Mesenchymal stem cell (in vitro differentiated cells and primary cell): ENCODE measurements around the gene NDUFS3.

Experiments used
- DNase-seq: peaks from one replicate; pipeline ENCODE4 v3.0.0-alpha.2; 2013
- H2AFZ ChIP-seq: one replicate; pipeline ENCODE4 v1.6.1; 2013; ENCODE audit warnings: low read depth, mild to moderate bottlenecking, control low read depth, inconsistent platforms, low read length, moderate library complexity
- H2AK5ac ChIP-seq: 2 replicates; pipeline ENCODE4 v1.6.1; 2013; ENCODE audit warnings: low read length, moderate library complexity, mild to moderate bottlenecking, inconsistent platforms; ENCODE audit not compliant: severe bottlenecking
- H2BK120ac ChIP-seq: one replicate; pipeline ENCODE4 v1.6.1; 2013; ENCODE audit warnings: low read depth, mild to moderate bottlenecking, inconsistent platforms, low read length, moderate library complexity
- H2BK12ac ChIP-seq, 2 experiments: one replicate each; pipeline ENCODE4 v1.6.1; 2013; ENCODE audit warnings: inconsistent platforms in 2 of 2, low read length in 2 of 2, mild to moderate bottlenecking in 2 of 2, moderate library complexity in 2 of 2, control low read depth in 1 of 2
- H2BK15ac ChIP-seq: one replicate; pipeline ENCODE4 v1.6.1; 2013; ENCODE audit warnings: mild to moderate bottlenecking, low read depth, inconsistent platforms; ENCODE audit not compliant: poor library complexity, severe bottlenecking
- H2BK5ac ChIP-seq: 2 replicates; pipeline ENCODE4 v1.6.1; 2013; ENCODE audit warnings: low read depth, mild to moderate bottlenecking, low read length, control low read depth, inconsistent platforms; ENCODE audit not compliant: poor library complexity, severe bottlenecking
- H3K14ac ChIP-seq, 2 experiments: one replicate each; pipeline ENCODE4 v1.6.1; 2013; ENCODE audit warnings: inconsistent platforms in 2 of 2, low read length in 2 of 2, control low read depth in 1 of 2, mild to moderate bottlenecking in 1 of 2, moderate library complexity in 1 of 2
- H3K18ac ChIP-seq, 2 experiments: one replicate each; pipeline ENCODE4 v1.6.1; 2013; ENCODE audit warnings: inconsistent platforms in 2 of 2, low read length in 2 of 2, control low read depth in 1 of 2, low read depth in 1 of 2, mild to moderate bottlenecking in 1 of 2
- H3K23ac ChIP-seq, 2 experiments: one replicate each; pipeline ENCODE4 v1.6.1; 2013; ENCODE audit warnings: inconsistent platforms in 2 of 2, low read length in 2 of 2, mild to moderate bottlenecking in 2 of 2, moderate library complexity in 2 of 2, control low read depth in 1 of 2
- H3K27ac ChIP-seq: 2 replicates; pipeline ENCODE4 v1.5.1; 2013; ENCODE audit warnings: mild to moderate bottlenecking, moderate library complexity, low read length, control low read depth, inconsistent platforms; ENCODE audit not compliant: poor library complexity, severe bottlenecking
- H3K27me3 ChIP-seq, 2 experiments: 2 replicates each; pipeline versions ENCODE4 v1.6.1 to v1.7.0; 2013; ENCODE audit warnings: low read length in 2 of 2, mild to moderate bottlenecking in 2 of 2, moderate library complexity in 2 of 2, control low read depth in 1 of 2, inconsistent platforms in 1 of 2; ENCODE audit not compliant: control insufficient read depth in 1 of 2, insufficient read depth in 1 of 2
- H3K36me3 ChIP-seq, 2 experiments: 2 replicates each; pipeline versions ENCODE4 v1.6.1 to v1.7.0; 2013; ENCODE audit warnings: low read length in 2 of 2, control low read depth in 1 of 2, inconsistent platforms in 1 of 2, low read depth in 1 of 2, mild to moderate bottlenecking in 1 of 2; ENCODE audit not compliant: insufficient read depth in 2 of 2, control insufficient read depth in 1 of 2
- H3K4ac ChIP-seq, 2 experiments: one replicate each; pipeline ENCODE4 v1.6.1; 2013; ENCODE audit warnings: inconsistent platforms in 2 of 2, low read length in 2 of 2, mild to moderate bottlenecking in 2 of 2, moderate library complexity in 2 of 2, control low read depth in 1 of 2, low read depth in 1 of 2
- H3K4me1 ChIP-seq: 2 replicates; pipeline ENCODE4 v1.6.1; 2013; ENCODE audit warnings: low read depth, low read length, control low read depth; ENCODE audit not compliant: control insufficient read depth, insufficient read depth
- H3K4me2 ChIP-seq: 2 replicates; pipeline ENCODE4 v1.6.1; 2013; ENCODE audit warnings: low read length, mild to moderate bottlenecking, inconsistent platforms; ENCODE audit not compliant: poor library complexity, severe bottlenecking
- H3K4me3 ChIP-seq, 2 experiments: 2 replicates each; pipeline versions ENCODE4 v1.5.1 to v1.7.0; 2013; ENCODE audit warnings: low read length in 2 of 2, mild to moderate bottlenecking in 2 of 2, control low read depth in 1 of 2, low read depth in 1 of 2; ENCODE audit not compliant: insufficient read depth in 1 of 2
- H3K79me1 ChIP-seq: replicated peaks from 2 replicates; pipeline ENCODE4 v1.6.1; 2013; ENCODE audit warnings: mild to moderate bottlenecking, control low read depth, low read length, inconsistent platforms; ENCODE audit not compliant: poor library complexity, severe bottlenecking
- H3K9ac ChIP-seq: 2 replicates; pipeline ENCODE4 v1.7.0; 2013; ENCODE audit warnings: mild to moderate bottlenecking, low read length, moderate library complexity
- H3K9me3 ChIP-seq: 2 replicates; pipeline ENCODE4 v1.7.0; 2013; ENCODE audit warnings: mild to moderate bottlenecking, low read length; ENCODE audit not compliant: control insufficient read depth
- H4K8ac ChIP-seq: one replicate; pipeline ENCODE4 v1.6.1; 2013; ENCODE audit warnings: inconsistent platforms, mild to moderate bottlenecking, low read length, moderate library complexity
- H4K91ac ChIP-seq: one replicate; pipeline ENCODE4 v1.6.1; 2013; ENCODE audit warnings: mild to moderate bottlenecking, low read length, inconsistent platforms
- WGBS: methylation state at CpG from one replicate; pipeline ENCODE4 v1.1.7; 2013; ENCODE audit warnings: mixed read lengths; 5-methylcytosine and 5-hydroxymethylcytosine counted together

NDUFS3 gene

DNA sequence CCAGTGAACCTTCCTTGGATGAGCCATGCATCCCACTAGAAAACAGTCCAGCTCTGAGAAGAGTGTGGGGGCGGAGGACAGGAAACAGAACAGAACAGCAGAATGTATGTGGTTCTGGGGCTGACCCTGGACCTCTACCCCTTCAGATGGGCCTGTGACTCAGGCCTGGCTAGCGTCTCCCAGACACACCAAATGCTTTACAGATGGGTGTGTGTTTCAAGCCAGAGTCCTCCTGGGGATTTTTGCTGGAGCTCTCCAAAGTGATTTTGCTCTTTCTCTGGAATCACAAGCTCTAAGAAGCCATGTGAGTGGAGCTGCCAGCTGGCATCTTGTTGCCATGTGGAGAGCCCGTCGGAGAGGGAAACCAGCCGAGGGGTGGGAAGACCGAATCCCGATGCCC lies 28.5 kb downstream of the NDUFS3 start:
- Histone ChIP-seq H3K27me3 (no peaks in the 10 kb centered on the region), H2AK5ac (no peak overlapping the region), H4K91ac (no peak overlapping the region), H3K9me3 (no peaks in the 10 kb centered on the region), H2BK120ac (no peak overlapping the region), H3K4me2 (no peak overlapping the region), H3K23ac (no peak overlapping the region), H3K9ac (peak overlapping the region; percentile 63), H3K4me3 (peak overlapping the region in 1 of 2 experiments; percentile 42), H4K8ac (no peak overlapping the region), H3K4me1 (peaks cover 3% of the 10 kb centered on the region), H2BK15ac (no peak overlapping the region), H2AFZ (no peak overlapping the region), H3K36me3 (peaks cover 0 to 22% of the 10 kb centered on the region in 2 experiments), H3K18ac (no peak overlapping the region), H2BK5ac (no peak overlapping the region), H3K14ac (no peak overlapping the region), H2BK12ac (no peak overlapping the region), H3K79me1 (no peaks in the 10 kb centered on the region), H3K4ac (peak overlapping the region in 1 of 2 experiments; percentile 42), H3K27ac (no peak overlapping the region)
- DNase-seq = peak; percentile 96
- 36% methylated on average over 6 of the region's 7 CpGs for WGBS

GRCh38 chr11:47609675-47610074 lies 30.8 kb downstream of the NDUFS3 start:
- Histone ChIP-seq H3K79me1 (no peaks in the 10 kb centered on the region), H2AFZ (no peak overlapping the region), H3K4me3 (no peak overlapping the region), H3K9me3 (no peaks in the 10 kb centered on the region), H2BK12ac (no peak overlapping the region), H3K18ac (no peak overlapping the region), H3K14ac (no peak overlapping the region), H3K9ac (no peak overlapping the region), H3K4me2 (no peak overlapping the region), H3K23ac (no peak overlapping the region), H3K4me1 (peaks cover 3% of the 10 kb centered on the region), H4K91ac (no peak overlapping the region), H3K27me3 (no peaks in the 10 kb centered on the region), H2BK5ac (no peak overlapping the region), H2BK15ac (no peak overlapping the region), H2AK5ac (no peak overlapping the region), H3K36me3 (peaks cover 0 to 28% of the 10 kb centered on the region in 2 experiments), H3K4ac (no peak overlapping the region), H4K8ac (no peak overlapping the region), H2BK120ac (no peak overlapping the region), H3K27ac (no peak overlapping the region)
- DNase-seq = no peak
- 75% methylated on average over 3 of the region's 3 CpGs for WGBS

DNA sequence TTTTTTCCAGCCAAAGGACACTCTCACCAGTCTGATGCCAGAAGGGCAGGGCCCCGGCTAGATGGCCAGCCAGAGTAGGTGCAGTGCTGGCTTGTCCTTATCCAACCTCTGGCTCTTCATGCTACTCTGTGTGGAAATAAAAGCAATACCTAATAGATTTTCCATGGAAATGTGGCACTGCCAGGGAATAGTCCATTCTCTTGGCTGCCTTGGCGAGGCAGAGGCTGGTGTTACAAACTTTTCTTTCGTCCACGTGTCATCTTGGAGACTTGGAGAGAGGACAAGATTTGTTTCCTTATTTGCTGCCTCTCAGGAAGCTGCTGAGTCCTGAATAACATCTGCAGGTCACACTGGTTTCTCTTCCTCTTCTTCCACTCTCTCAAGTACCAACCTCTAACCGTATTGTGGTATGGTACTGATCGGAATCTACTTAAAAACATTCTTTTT lies 32.5 kb downstream of the NDUFS3 start:
- H3K4ac ChIP-seq = no peak overlapping the region
- no peaks in the 10 kb centered on the region for H3K79me1 ChIP-seq
- no peak for DNase-seq
- H3K18ac ChIP-seq = no peak overlapping the region
- no peak overlapping the region for H2AK5ac ChIP-seq
- H3K4me2 ChIP-seq = no peak overlapping the region
- H3K14ac ChIP-seq = no peak overlapping the region
- no peak overlapping the region for H3K4me3 ChIP-seq
- peaks cover 3 to 37% of the 10 kb centered on the region in 2 experiments for H3K36me3 ChIP-seq
- no peaks in the 10 kb centered on the region for H3K9me3 ChIP-seq
- H3K23ac ChIP-seq = no peak overlapping the region
- H2BK12ac ChIP-seq = no peak overlapping the region
- H2BK120ac ChIP-seq = no peak overlapping the region
- no peak overlapping the region for H2AFZ ChIP-seq
- H3K27me3 ChIP-seq = no peaks in the 10 kb centered on the region
- H3K4me1 ChIP-seq = peaks cover 3% of the 10 kb centered on the region
- H4K91ac ChIP-seq = no peak overlapping the region
- WGBS = 93% methylated on average over 6 of the region's 6 CpGs
- no peak overlapping the region for H3K27ac ChIP-seq
- no peak overlapping the region for H4K8ac ChIP-seq
- no peak overlapping the region for H2BK5ac ChIP-seq
- peak overlapping the region; percentile 45 for H2BK15ac ChIP-seq
- no peak overlapping the region for H3K9ac ChIP-seq

DNA sequence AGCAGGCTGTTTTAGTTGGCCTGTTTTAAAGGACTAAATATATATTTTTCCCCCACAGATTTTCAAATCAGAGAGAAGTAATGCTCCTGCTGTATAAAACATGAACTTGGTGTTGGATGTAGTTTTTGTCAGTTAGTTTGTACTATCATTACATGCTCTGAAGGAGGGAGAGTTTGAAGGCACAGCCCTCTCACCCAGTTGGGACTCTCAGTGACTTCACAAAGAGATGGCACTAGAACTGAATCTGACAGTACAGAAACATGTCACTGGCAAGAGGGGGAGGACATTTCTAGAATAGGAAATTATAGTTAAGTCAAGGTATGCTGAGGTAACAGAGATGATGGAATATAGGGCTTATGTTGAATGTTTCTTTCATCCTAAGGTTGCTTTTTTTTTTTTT lies 36.4 kb downstream of the NDUFS3 start:
- Histone ChIP-seq H3K23ac (no peak overlapping the region), H2BK15ac (no peak overlapping the region), H3K14ac (no peak overlapping the region), H4K91ac (no peak overlapping the region), H2BK12ac (no peak overlapping the region), H3K4ac (no peak overlapping the region), H3K36me3 (peaks cover 16 to 59% of the 10 kb centered on the region in 2 experiments), H3K18ac (no peak overlapping the region), H3K4me3 (no peak overlapping the region), H3K27me3 (no peaks in the 10 kb centered on the region), H4K8ac (no peak overlapping the region), H2AK5ac (no peak overlapping the region), H3K79me1 (no peaks in the 10 kb centered on the region), H2BK5ac (no peak overlapping the region), H3K9ac (no peak overlapping the region), H3K9me3 (no peaks in the 10 kb centered on the region), H2AFZ (no peak overlapping the region), H3K4me2 (no peak overlapping the region), H3K27ac (no peak overlapping the region), H3K4me1 (peaks cover 2% of the 10 kb centered on the region), H2BK120ac (no peak overlapping the region)
- no peak for DNase-seq
